ENCODE measurements around the gene IRF7.

GRCh38 chr11:567629-568292, 48.0 kb downstream of the IRF7 start:
- TF ChIP-seq POLR2A (IDR thresholded peaks at IDR 0.05; ENCODE audit: extremely low read depth, insufficient read length) (no peak), CTCF (IDR thresholded peaks at IDR 0.05; ENCODE audit: low read depth, low read length) (no peak)
